Loucy (cell line): Measurements from ENCODE around the gene SORCS2.

Experiments used
- EZH2phosphoT487 ChIP-seq: fragments of 200-600 bp; IDR thresholded peaks from 2 replicates; pipeline ENCODE4 v1.6.1; 2018; ENCODE audit warnings: antibody characterized with exemption, mild to moderate bottlenecking, moderate library complexity, borderline replicate concordance
- TF ChIP-seq, protein P1 (sequence below): fragments of 200-600 bp; sonication (generic); conservative IDR thresholded peaks from 2 replicates; pipeline ENCODE4 v1.5.1; 2014; ENCODE audit warnings: mild to moderate bottlenecking, antibody characterized with exemption, low read length

DNA sequence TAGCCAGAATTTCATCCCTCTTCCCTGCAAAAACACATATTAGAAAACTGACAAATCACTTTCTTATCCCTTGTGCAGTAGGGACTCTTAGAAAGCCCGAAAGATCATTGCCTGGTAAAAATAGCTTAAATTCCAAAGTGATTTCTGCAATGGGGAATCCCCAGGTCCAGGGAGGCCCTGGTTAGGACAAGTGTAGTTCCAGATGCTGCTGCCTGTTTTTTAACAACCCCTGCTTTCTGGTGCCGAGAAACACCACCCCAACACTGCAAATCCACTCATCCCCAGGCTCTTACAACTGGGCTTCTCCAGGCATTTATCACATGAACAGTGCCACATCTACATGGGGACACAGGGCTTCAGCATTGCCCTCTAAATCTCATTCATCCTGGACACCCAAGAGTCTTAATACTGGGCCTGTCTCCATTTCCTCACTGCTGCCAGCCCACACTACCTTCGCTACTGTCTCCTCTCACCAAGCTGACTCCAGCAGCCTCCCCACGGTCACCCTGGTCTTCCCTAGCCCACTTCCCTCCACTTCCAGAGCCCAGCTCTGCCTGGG, 354.6 kb downstream of the SORCS2 start:
- TF ChIP-seq, protein P1, sequence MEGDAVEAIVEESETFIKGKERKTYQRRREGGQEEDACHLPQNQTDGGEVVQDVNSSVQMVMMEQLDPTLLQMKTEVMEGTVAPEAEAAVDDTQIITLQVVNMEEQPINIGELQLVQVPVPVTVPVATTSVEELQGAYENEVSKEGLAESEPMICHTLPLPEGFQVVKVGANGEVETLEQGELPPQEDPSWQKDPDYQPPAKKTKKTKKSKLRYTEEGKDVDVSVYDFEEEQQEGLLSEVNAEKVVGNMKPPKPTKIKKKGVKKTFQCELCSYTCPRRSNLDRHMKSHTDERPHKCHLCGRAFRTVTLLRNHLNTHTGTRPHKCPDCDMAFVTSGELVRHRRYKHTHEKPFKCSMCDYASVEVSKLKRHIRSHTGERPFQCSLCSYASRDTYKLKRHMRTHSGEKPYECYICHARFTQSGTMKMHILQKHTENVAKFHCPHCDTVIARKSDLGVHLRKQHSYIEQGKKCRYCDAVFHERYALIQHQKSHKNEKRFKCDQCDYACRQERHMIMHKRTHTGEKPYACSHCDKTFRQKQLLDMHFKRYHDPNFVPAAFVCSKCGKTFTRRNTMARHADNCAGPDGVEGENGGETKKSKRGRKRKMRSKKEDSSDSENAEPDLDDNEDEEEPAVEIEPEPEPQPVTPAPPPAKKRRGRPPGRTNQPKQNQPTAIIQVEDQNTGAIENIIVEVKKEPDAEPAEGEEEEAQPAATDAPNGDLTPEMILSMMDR, result no peak
- no peak for TF ChIP-seq EZH2phosphoT487
